Measurements from ENCODE around the gene CEP57L1.
A peak's percentile ranks its signal among the peaks of the same experiment; 100 is the strongest.
"Not testable (repeated sequence)": the region's sequence is repeated elsewhere in the genome, so short reads cannot be mapped to it uniquely, and the experiment has no call there.

CEP57L1 gene

GRCh38 chr6:109167562-109167961 lies 72.3 kb downstream of the CEP57L1 start:
- no peak for DNase-seq

GRCh38 chr6:109170333-109170732 lies 75.0 kb downstream of the CEP57L1 start:
- no peak for DNase-seq

- DNase-seq = no peak
Observed at GRCh38 chr6:109172101-109172746, 76.9 kb downstream of the CEP57L1 start.

DNA sequence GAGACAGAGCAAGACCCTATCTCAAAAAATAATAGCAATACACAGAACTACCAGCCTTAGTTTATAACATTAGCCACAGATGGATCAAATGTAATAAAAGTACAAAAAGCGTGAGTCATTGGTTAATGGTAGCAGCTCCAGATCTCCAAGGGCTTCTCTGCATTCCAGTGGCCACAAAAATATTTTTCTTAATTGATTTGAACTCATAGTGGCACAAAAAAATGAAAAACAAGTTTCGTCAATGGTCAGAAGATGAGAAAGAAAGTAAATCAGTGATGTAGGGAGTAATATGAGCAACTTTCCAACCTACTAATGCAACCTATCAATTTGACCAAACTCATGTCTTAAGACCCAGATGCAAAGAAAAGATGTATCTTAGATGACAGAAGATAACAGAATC lies 79.6 kb downstream of the CEP57L1 start:
- DNase-seq = no peak

DNA sequence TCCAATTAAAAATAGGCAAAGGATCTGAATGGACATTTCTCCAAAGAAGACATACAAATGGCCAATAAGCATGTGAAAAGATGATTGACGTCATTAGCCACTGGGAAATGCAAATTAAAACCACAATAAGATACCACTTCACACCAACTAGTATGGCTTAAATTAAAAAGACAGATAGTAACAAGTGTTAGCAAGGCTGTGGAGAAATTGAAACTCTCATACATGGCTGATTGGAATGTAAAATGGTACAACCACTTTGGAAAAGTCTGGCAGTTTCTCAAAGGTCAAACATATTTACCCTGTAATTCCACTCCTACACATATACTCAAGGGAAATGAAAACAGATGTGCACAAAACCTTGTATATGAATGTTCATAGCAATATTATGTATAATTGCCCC lies 83.6 kb downstream of the CEP57L1 start:
- DNase-seq = no peak

DNA sequence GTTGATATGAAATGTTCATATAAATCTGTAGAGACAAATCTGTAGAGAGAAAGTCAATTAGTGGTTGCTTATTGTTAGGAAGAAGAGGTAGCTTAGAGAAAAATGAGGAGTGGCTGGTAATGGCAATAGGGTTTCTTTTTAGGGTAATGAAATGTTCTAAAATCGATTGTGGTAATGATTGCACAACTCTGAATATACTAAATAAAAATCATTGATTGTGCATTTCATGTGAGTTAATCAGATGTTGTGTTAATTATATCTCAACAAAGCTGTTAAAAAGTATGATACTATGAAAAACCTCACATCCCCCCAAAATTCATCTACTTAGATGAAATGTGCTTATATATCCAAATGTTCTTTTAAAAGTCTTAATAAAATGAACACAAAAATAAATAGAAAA lies 84.2 kb downstream of the CEP57L1 start:
- no peak for DNase-seq

DNA sequence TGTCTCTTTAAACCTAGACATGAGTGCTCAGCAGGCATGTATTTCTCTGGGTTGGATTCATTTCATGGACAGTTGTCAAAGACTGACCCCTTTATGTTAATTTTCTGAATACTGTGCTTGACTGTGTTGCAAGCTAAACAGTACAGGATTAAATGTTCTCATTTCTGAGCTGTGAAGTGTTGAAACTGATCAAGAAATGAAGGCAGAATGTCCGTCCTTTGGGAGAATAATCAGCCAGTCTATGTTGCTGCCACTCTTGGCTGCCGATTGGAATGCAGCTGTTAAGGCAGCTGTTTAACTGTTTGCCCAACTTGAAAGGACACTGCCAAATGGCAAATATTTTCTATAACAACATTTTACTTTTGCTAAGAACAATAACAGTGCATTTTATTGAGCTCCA lies 87.3 kb downstream of the CEP57L1 start:
- DNase-seq = peak in 19 of 56 donors; percentile 1 to 40 (median 5)

GRCh38 chr6:109183109-109183650 lies 87.9 kb downstream of the CEP57L1 start:
- DNase-seq = no peak

DNA sequence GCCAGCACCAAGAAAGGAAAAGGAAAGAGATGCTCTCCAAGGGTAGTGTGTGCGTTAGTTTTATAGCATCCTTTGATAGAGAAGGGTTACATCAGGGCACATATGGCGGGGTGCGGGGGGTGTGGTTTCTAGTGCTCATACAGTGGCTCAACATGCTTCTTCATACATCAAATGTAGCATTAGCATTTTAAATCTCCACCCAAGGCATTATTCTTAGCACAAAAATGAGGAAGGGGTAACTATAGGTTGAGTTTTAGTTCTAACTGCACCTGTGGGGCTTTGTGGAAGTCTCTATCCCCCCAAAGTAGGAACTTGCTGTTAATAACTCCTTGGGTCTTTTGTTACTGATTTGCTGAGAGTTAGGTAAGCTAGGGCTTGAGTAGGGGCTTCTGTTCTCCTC lies 89.3 kb downstream of the CEP57L1 start:
- no peak for DNase-seq

GRCh38 chr6:109186012-109186411 lies 90.7 kb downstream of the CEP57L1 start:
- DNase-seq = no peak

DNA sequence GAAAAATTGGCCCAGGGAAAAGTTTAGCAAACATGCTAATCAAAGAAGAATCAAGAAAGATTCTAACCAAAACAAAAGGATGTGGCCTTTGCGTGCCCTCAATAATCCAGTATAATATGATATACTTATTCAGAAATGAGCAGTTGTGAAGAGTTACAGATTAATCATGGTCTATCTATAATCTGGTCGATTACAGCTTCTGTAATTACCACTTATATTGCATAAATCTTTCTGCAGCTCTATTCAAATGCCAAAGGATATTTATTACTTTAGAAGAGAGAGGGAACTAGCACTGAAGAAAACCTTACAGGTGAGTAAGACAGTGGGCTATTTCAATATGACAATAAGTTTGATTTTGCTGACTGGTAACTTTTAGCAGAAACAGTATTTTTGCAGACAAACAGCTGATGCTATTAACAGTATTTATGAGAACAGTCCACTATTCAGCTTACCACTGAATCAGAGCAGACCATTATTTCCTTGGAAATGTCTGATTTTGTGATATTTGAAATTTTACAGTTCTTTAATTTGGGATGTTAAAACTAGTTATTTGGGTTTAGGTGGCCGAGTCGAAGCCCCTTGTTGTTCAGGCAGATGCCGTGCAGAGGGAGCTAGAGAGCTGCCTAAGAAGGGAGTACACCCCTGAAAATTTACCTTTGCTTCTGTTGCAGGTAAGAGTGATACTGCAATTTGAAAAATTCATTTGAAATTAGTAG lies 92.2 kb downstream of the CEP57L1 start:
- DNase-seq = peak in 40 of 56 donors; percentile 0 to 73 (median 14)

GRCh38 chr6:109188115-109188411 lies 92.8 kb downstream of the CEP57L1 start:
- no peak for DNase-seq

DNA sequence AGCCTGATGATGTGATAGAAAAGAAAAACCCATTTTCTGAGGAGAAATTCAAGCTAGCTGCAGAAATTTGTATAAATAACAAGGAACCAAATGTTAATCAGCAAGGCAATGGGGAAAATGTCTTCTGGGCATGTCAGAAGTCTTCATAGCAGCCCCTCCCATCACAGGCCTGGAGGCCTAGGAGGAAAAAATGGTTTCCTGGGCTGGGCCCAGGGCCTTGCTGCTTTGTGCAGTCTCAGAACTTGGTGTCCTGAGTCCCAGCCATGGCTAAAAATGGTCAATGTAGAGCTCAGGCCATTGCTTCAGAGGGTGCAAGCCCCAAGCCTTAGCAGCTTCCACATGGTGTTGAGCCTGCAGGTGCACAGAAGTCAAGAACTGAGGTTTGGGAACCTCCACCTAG lies 96.1 kb downstream of the CEP57L1 start:
- DNase-seq = not testable (repeated sequence)

DNA sequence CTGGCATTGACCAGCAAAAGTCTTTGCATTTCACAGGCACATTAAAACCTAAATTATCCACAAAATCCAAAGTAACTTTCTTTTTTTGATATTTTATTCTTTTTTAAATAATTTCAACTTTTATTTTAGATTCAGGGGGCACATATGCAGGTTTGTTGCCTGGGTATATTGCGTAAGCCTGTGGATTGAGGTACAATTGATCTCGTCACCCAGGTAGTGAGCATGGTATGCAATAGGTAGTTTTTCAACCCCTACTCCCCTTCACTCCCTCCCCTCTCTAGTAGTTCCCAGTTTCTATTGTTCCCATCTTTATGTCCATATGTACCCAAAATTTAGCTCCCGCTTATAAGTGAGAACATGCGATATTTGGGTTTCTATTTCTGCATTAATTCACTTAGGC lies 97.6 kb downstream of the CEP57L1 start:
- no peak for DNase-seq

- DNase-seq = no peak
Observed at GRCh38 chr6:109194880-109195279, 99.6 kb downstream of the CEP57L1 start.

DNA sequence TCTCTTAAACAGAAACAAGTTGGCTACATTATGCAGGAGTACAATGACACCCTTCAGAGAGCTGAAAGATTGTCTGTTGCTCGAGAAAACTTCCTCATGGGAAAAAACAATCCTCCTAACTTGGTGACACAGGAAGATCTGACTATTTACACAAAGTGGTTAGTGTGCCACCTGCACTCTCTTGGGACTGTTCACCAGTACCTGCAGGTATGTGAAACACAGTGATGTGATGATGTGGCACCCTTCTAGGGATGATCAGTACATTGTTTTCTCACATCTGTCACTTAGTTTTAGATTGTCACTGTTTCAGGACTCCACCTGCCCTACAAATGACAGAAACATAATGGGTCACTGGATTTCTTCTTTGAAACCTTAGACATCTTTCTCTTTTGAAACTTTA lies 101.8 kb downstream of the CEP57L1 start:
- no peak for DNase-seq

DNA sequence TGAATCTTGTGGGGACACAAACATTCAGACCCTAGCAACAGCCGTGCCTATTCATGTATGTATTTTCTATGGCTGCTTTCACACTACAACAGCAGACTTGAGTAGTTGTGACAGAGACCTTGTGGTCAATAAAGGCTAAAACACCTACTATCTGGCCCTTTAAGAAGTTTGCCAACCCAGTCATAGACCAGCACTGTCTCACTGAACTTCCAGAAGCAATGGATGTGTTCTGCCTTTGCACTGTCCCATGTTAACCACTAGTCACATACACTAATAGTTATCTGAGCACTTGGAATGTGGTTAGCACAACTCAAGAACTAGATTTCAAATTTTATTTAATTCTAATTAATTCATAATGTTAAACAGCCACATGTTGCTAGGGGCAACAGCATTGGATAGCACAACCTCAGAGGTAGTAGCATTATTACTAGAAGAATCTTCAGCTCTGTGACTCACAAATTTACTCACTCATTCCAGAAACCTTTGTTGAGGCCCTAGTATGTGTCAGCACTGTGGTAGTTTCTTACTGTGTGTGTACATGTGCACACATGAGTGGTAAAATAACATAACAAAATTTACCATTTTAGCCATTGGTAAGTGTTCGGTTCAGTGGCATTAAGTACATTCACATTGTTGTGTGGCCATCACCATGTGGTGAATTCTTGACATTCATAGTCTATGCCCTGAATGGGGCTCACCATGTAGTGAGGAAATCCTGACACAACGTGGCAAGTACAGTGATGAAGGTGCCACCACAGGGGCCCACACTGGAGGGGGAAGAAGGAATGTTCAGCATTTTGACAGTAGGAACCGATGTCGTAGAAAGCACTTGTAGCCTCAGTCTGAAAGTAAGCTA lies 107.3 kb downstream of the CEP57L1 start:
- DNase-seq = no peak

DNA sequence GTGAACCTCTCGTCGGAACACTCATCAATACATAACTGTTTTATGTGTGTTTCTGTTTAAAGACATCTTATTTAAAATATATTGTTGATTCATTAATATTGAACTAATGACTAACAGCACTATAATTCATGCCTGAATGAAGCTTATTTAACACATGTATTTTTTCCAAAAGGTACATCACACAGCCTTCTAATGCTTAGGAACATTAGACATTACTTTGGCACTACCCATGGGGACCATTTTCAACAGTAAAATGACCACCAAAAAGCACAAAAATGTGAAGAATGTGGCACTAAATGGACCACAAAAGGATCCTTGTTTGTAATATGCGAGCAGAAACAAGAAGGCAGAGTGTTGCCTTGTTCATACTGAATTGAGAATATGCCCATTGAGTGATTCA lies 109.2 kb downstream of the CEP57L1 start:
- no peak for DNase-seq

DNA sequence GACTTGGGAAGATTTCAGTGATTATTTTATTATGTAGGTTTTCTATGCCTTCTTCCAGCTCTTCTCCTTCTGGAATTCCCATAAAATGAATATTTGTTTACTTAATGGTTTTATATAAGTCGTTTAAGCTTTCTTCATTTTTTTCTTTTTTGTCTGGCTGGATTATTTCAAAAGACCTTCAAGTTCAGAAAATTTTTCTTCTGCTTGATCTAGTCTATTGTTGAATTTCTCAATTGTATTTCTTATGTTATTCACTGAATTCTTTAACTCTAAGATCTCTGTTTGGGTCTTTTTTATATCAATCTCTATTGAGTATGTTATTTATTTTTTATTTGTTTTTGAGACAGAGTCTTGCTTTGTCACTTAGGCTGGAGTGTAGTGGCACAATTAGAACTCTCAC lies 117.4 kb downstream of the CEP57L1 start:
- DNase-seq = no peak
